B cell (primary cell): ENCODE measurements around the gene SLC22A17.

Experiments used
- EZH2 ChIP-seq: IDR thresholded peaks from 2 replicates; pipeline ENCODE4 v1.6.1; 2012; ENCODE audit warnings: borderline replicate concordance, low read depth, mild to moderate bottlenecking, moderate library complexity, low read length; ENCODE audit not compliant: insufficient read depth, poor library complexity, severe bottlenecking
- TF ChIP-seq, protein P1 (sequence below): fragments of 200-600 bp; IDR thresholded peaks from one replicate; pipeline ENCODE4 v1.8.0; 2022; ENCODE audit warnings: antibody characterized with exemption, mild to moderate bottlenecking

DNA sequence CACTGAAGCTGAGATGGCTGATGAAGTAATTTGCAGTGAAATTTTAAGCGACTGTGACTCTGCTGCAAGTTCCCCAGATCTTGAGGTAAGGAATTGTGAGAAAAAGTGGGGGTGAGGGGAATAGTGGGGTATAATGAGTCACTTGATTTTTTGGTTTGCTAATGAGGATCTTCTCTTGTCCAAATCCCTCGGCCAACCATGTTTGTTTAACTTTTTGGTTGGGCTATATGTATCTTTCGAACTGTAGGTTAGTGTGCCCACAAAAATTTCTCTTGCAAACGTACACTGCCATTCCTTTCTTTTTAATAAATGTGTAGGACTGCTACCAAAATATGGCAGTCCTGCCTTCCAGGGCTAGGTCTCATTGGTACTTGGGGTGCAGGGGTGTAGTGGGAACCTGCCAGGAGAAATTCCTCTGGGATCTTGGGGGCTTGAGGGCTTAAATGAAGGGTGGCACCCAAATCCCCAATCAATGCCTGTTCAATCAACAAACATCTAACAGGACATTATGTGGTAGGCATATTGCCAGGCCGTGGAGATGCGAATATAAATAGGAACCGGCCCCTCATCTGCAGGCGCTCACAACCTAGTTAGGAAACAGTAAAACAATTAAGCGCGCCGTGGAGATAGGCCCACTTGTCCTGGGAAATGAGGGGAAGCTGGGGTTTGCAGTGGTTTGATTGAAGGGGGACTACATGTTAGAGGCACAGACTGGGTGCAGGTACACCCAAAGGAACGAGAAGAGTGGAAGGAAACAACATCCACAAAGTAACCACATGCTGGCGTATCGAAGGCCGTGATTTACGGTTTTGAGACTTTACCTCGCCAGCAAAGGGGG lies 32.7 kb downstream of the SLC22A17 start:
- TF ChIP-seq, protein P1, sequence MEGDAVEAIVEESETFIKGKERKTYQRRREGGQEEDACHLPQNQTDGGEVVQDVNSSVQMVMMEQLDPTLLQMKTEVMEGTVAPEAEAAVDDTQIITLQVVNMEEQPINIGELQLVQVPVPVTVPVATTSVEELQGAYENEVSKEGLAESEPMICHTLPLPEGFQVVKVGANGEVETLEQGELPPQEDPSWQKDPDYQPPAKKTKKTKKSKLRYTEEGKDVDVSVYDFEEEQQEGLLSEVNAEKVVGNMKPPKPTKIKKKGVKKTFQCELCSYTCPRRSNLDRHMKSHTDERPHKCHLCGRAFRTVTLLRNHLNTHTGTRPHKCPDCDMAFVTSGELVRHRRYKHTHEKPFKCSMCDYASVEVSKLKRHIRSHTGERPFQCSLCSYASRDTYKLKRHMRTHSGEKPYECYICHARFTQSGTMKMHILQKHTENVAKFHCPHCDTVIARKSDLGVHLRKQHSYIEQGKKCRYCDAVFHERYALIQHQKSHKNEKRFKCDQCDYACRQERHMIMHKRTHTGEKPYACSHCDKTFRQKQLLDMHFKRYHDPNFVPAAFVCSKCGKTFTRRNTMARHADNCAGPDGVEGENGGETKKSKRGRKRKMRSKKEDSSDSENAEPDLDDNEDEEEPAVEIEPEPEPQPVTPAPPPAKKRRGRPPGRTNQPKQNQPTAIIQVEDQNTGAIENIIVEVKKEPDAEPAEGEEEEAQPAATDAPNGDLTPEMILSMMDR: no peak
- TF ChIP-seq EZH2: no peak
